HCT116 (cell line): Measurements from ENCODE around the gene TNS3. TPM values are rescaled to one million over a fixed set of nuclear protein-coding genes. Genes with fewer than 3 reads are reported as not detected.

Experiments
- ATAC-seq: fragments of 200-7000 bp; cut with Tn5 transposase; 2 replicates; pipeline ENCODE4 v1.9.1; 2020; ENCODE audit warnings: mild to moderate bottlenecking, moderate library complexity
- BruUV-seq: library from RNA; stranded (reverse); fragments of 400-500 nt; replicated peaks from 2 replicates; lab custom pipeline; 2021; lab: Mats Ljungman, UMichigan
- CTCF ChIA-PET: fragments of 300-600 bp; sonication (Branson Sonifier 250); formaldehyde crosslinking; loops from one replicate; lab custom pipeline; 2021; ENCODE audit warnings: antibody characterized with exemption; lab: Charles Lee
- POLR2A ChIA-PET: fragments of 300-600, 350-600 bp; sonication (Branson Sonifier 250); formaldehyde crosslinking; loops from one replicate; lab custom pipeline; 2021; ENCODE audit warnings: antibody characterized with exemption; lab: Charles Lee
- RAD21 ChIA-PET, 2 experiments: fragments of 300-600 bp; sonication (Branson Sonifier 250); formaldehyde crosslinking; loops; one replicate each; lab custom pipeline; 2023; ENCODE audit warnings: low total read pairs in 2 of 2; ENCODE audit not compliant: uncharacterized antibody in 2 of 2, unreplicated experiment in 2 of 2, low non-redundant PET in 1 of 2; lab: Charles Lee
- DNase-seq: peaks from one replicate; pipeline ENCODE4 v3.0.0-alpha.2; 2010; ENCODE audit warnings: low read depth, low spot score
- H2AFZ ChIP-seq: fragments of 200-600 bp; shearing (Covaris generic), sonication (generic); 2 replicates; pipeline ENCODE4 v1.6.1; 2017; ENCODE audit warnings: low read depth, mixed run types, mixed read lengths, antibody characterized with exemption, low read length; ENCODE audit not compliant: poor library complexity, severe bottlenecking
- H3K27ac ChIP-seq: 2 replicates; pipeline ENCODE4 v1.5.1; 2012; ENCODE audit warnings: low read depth, low read length
- H3K27me3 ChIP-seq: fragments of 200-600 bp; sonication (generic); 2 replicates; pipeline ENCODE4 v1.6.1; 2016; ENCODE audit warnings: mixed run types, low read length, mixed read lengths; ENCODE audit not compliant: insufficient read depth
- H3K36me3 ChIP-seq, 2 experiments: fragments of 200-500 bp in 1 of 2; fragments of 200-600 bp in 1 of 2; sonication (Bioruptor generic) in 1 of 2; sonication (generic) in 1 of 2; 2 replicates each; pipeline versions ENCODE4 v1.5.1 to v1.6.1; 2014 to 2016; ENCODE audit warnings: low read length in 2 of 2, inconsistent platforms in 1 of 2, mixed read lengths in 1 of 2, mixed run types in 1 of 2; ENCODE audit not compliant: insufficient read depth in 2 of 2, control insufficient read depth in 1 of 2
- H3K4me1 ChIP-seq, 2 experiments: fragments of 200-600 bp in 1 of 2; sonication (generic) in 1 of 2; 2 replicates each; pipeline versions ENCODE4 v1.5.1 to v1.6.1; 2012 to 2017; ENCODE audit warnings: low read length in 2 of 2, inconsistent platforms in 1 of 2, mild to moderate bottlenecking in 1 of 2, mixed read lengths in 1 of 2, mixed run types in 1 of 2, moderate library complexity in 1 of 2; ENCODE audit not compliant: insufficient read depth in 2 of 2, control insufficient read depth in 1 of 2
- H3K4me2 ChIP-seq: fragments of 200-600 bp; sonication (generic); 2 replicates; pipeline ENCODE4 v1.6.1; 2017; ENCODE audit warnings: mixed run types, low read length, mixed read lengths
- H3K4me3 ChIP-seq, 2 experiments: fragments of 200-600 bp in 1 of 2; sonication (generic) in 1 of 2; replicated peaks in 1 of 2; 2 replicates each; pipeline ENCODE4 v1.5.1; 2011 to 2016; ENCODE audit warnings: low read length in 2 of 2, control low read depth in 1 of 2, low read depth in 1 of 2, mild to moderate bottlenecking in 1 of 2, mixed read lengths in 1 of 2, mixed run types in 1 of 2
- H3K79me2 ChIP-seq: fragments of 200-600 bp; sonication (generic); 2 replicates; pipeline ENCODE4 v1.6.1; 2017; ENCODE audit warnings: mild to moderate bottlenecking, mixed run types, low read length, moderate library complexity, mixed read lengths; ENCODE audit not compliant: insufficient read depth
- H3K9ac ChIP-seq: fragments of 200-600 bp; sonication (generic); 2 replicates; pipeline ENCODE4 v1.6.1; 2016; ENCODE audit warnings: low read length, mixed read lengths
- H3K9me2 ChIP-seq: fragments of 200-600 bp; sonication (generic), shearing (Covaris generic); 2 replicates; pipeline ENCODE4 v1.6.1; 2017; ENCODE audit warnings: mixed run types, mild to moderate bottlenecking, moderate library complexity; ENCODE audit not compliant: insufficient read depth
- H3K9me3 ChIP-seq, 2 experiments: fragments of 200-500 bp in 1 of 2; fragments of 200-600 bp in 1 of 2; sonication (Bioruptor generic) in 1 of 2; sonication (generic) in 1 of 2; 2 replicates each; pipeline ENCODE4 v1.6.1; 2014 to 2017; ENCODE audit warnings: low read length in 2 of 2, mixed read lengths in 2 of 2, inconsistent platforms in 1 of 2, low read depth in 1 of 2, mild to moderate bottlenecking in 1 of 2, mixed run types in 1 of 2, moderate library complexity in 1 of 2; ENCODE audit not compliant: control insufficient read depth in 1 of 2, insufficient read depth in 1 of 2
- H4K20me1 ChIP-seq: fragments of 200-600 bp; sonication (generic), shearing (Covaris generic); 2 replicates; pipeline ENCODE4 v1.6.1; 2017; ENCODE audit warnings: mixed run types, mild to moderate bottlenecking, moderate library complexity; ENCODE audit not compliant: insufficient read depth
- CBX3 ChIP-seq: IDR thresholded peaks from 2 replicates; pipeline ENCODE4 v1.6.1; 2012; ENCODE audit warnings: low read depth
- EGR1 ChIP-seq: IDR thresholded peaks from 2 replicates; pipeline ENCODE4 v1.6.1; 2012; ENCODE audit warnings: low read depth
- FOSL1 ChIP-seq: IDR thresholded peaks from 2 replicates; pipeline ENCODE4 v1.6.1; 2012; ENCODE audit warnings: low read depth
- JUND ChIP-seq: IDR thresholded peaks from 2 replicates; pipeline ENCODE4 v1.6.1; 2012
- SP1 ChIP-seq: IDR thresholded peaks from 2 replicates; pipeline ENCODE4 v1.6.1; 2012; ENCODE audit warnings: low read depth
- ZNF274 ChIP-seq: fragments of 200-500 bp; sonication (Bioruptor generic); IDR thresholded peaks from 2 replicates; pipeline ENCODE4 v1.6.1; 2014; ENCODE audit warnings: mild to moderate bottlenecking, low read depth, low read length, inconsistent platforms
- intact Hi-C: fragments of 100-400 bp; cut with micrococcal nuclease; formaldehyde crosslinking; loops from 2 replicates; pipeline ENCODE4 v1.10.0; 2022
- total RNA-seq: library from RNA; stranded (reverse); gene quantifications from one replicate; pipeline ENCODE4 v1.2.1, GENCODE V29; 2021; ENCODE audit not compliant: unreplicated experiment
- TF ChIP-seq, protein P1 (sequence below): IDR thresholded peaks from 2 replicates; pipeline ENCODE4 v1.6.1; 2011; ENCODE audit warnings: mild to moderate bottlenecking, low read length, moderate library complexity; ENCODE audit not compliant: insufficient replicate concordance; ENCODE audit errors: extremely low read depth
- TF ChIP-seq, protein P2 (sequence below), 3 experiments: fragments of 200-600 bp in 1 of 3; sonication (generic) in 1 of 3; IDR thresholded peaks in 2 of 3; conservative IDR thresholded peaks in 1 of 3; 2 replicates each; pipeline ENCODE4 v1.5.1; 2012 to 2017; ENCODE audit warnings: low read depth in 2 of 3, low read length in 2 of 3, antibody characterized with exemption in 1 of 3, borderline replicate concordance in 1 of 3, control low read depth in 1 of 3, mild to moderate bottlenecking in 1 of 3, mixed read lengths in 1 of 3, mixed run types in 1 of 3, moderate library complexity in 1 of 3; ENCODE audit not compliant: insufficient read depth in 1 of 3

The TNS3 gene
- total RNA-seq, 1 experiment from 2014 or later, result 9.1 TPM

DNA sequence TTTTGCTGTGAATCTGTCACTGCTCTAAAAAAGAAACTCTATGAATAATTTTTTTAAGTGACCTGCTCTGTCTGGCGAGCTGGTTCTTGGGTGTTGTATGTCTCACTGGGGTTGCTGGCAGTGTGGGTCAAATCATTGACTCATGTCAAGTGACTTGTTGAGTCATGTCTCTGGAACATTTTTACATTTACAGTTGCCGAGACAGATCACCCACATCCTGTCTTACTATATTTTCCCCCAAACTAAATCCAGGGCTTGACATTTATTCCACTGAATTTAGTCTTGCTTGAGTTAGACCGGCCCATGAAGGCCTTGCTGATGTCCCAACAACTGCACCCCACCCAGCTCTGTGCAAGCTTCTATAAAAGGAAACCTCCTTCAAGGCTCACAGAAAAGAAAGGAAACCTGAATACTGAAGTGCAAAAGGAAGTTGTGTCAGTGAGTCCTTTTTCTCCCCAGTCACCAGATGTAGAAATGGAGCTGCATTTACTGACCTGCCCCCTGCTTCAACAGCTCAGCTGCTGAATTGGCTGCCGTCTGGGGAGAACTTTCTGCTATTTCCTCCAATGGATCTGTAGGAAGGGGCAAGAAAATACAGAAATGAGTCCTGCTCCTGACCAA is 290.3 kb downstream of the TNS3 start:
- POLR2A ChIA-PET, result no interaction called here
- CTCF ChIA-PET, result interaction anchor here (1.0 kb wide), 2 partner anchors 25 to 144 kb away, joined by 3 to 4 read pairs; no protein-coding TSS in a partner anchor
- no peak overlapping the region for H3K9ac ChIP-seq
- no peak overlapping the region for H2AFZ ChIP-seq
- RAD21 ChIA-PET, result interaction anchor here in 1 of 2 experiments (1.1 kb wide), 1 partner anchor 25 kb away, joined by 3 read pairs; no protein-coding TSS in a partner anchor
- H3K27me3 ChIP-seq, result no peaks in the 10 kb centered on the region
- TF ChIP-seq SP1, result 0 out of 2 replicates have a peak, but pooled peaks have one; percentile 13
- TF ChIP-seq, protein P1, sequence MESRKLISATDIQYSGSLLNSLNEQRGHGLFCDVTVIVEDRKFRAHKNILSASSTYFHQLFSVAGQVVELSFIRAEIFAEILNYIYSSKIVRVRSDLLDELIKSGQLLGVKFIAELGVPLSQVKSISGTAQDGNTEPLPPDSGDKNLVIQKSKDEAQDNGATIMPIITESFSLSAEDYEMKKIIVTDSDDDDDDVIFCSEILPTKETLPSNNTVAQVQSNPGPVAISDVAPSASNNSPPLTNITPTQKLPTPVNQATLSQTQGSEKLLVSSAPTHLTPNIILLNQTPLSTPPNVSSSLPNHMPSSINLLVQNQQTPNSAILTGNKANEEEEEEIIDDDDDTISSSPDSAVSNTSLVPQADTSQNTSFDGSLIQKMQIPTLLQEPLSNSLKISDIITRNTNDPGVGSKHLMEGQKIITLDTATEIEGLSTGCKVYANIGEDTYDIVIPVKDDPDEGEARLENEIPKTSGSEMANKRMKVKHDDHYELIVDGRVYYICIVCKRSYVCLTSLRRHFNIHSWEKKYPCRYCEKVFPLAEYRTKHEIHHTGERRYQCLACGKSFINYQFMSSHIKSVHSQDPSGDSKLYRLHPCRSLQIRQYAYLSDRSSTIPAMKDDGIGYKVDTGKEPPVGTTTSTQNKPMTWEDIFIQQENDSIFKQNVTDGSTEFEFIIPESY, result no peak
- peak; percentile 58 for TF ChIP-seq FOSL1
- no peak for TF ChIP-seq EGR1
- peak; percentile 60 for TF ChIP-seq JUND
- peak; percentile 30; the same call in 1 of the 2 replicates for TF ChIP-seq CBX3
- TF ChIP-seq, protein P2, sequence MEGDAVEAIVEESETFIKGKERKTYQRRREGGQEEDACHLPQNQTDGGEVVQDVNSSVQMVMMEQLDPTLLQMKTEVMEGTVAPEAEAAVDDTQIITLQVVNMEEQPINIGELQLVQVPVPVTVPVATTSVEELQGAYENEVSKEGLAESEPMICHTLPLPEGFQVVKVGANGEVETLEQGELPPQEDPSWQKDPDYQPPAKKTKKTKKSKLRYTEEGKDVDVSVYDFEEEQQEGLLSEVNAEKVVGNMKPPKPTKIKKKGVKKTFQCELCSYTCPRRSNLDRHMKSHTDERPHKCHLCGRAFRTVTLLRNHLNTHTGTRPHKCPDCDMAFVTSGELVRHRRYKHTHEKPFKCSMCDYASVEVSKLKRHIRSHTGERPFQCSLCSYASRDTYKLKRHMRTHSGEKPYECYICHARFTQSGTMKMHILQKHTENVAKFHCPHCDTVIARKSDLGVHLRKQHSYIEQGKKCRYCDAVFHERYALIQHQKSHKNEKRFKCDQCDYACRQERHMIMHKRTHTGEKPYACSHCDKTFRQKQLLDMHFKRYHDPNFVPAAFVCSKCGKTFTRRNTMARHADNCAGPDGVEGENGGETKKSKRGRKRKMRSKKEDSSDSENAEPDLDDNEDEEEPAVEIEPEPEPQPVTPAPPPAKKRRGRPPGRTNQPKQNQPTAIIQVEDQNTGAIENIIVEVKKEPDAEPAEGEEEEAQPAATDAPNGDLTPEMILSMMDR (IDR thresholded peaks at IDR 0.05 in 2 of 3, conservative IDR thresholded peaks at IDR 0.05 in 1 of 3; ENCODE audit: borderline replicate concordance in 1 of 3, insufficient read depth in 1 of 3, low read depth in 2 of 3, low read length in 2 of 3), result no peak
- TF ChIP-seq ZNF274, result no peak
- peaks cover 3 to 18% of the 10 kb centered on the region in 2 experiments; a peak in 3 of 4 replicates for H3K4me1 ChIP-seq
- no peak for ATAC-seq
- no peak overlapping the region; a peak in 1 of 4 replicates for H3K4me3 ChIP-seq
- H3K79me2 ChIP-seq, result no peaks in the 10 kb centered on the region
- BruUV-seq, result no TSS peak
- no peaks in the 10 kb centered on the region for H4K20me1 ChIP-seq
- no peaks in the 10 kb centered on the region for H3K9me3 ChIP-seq
- peak overlapping the region; percentile 22; the same call in 1 of the 2 replicates for H3K27ac ChIP-seq
- DNase-seq, result peak; percentile 35
- H3K36me3 ChIP-seq, result no peaks in the 10 kb centered on the region
- H3K9me2 ChIP-seq, result no peaks in the 10 kb centered on the region
- H3K4me2 ChIP-seq, result peak overlapping the region; percentile 53
- intact Hi-C loops, result no loop called here
